SU-DHL-6 (cell line): Measurements from ENCODE around the gene JMJD7.

Experiments
- CTCF ChIP-seq: fragments of 200-600 bp; sonication (generic); IDR thresholded peaks from one replicate; pipeline ENCODE4 v1.5.1; 2017; ENCODE audit warnings: antibody characterized with exemption, mild to moderate bottlenecking, low read length, moderate library complexity; ENCODE audit not compliant: insufficient read depth, poor library complexity, severe bottlenecking
- EZH2phosphoT487 ChIP-seq: fragments of 200-600 bp; sonication (generic), shearing (Covaris generic); conservative IDR thresholded peaks from 2 replicates; pipeline ENCODE4 v1.6.1; 2018; ENCODE audit warnings: mild to moderate bottlenecking, antibody characterized with exemption, low read length, moderate library complexity, mixed read lengths

- TF ChIP-seq CTCF = no peak
- no peak for TF ChIP-seq EZH2phosphoT487
These were observed 30.9 kb downstream of the JMJD7 start for GRCh38 chr15:41858756-41859155.
